ENCODE results near the gene USP8.

DNA sequence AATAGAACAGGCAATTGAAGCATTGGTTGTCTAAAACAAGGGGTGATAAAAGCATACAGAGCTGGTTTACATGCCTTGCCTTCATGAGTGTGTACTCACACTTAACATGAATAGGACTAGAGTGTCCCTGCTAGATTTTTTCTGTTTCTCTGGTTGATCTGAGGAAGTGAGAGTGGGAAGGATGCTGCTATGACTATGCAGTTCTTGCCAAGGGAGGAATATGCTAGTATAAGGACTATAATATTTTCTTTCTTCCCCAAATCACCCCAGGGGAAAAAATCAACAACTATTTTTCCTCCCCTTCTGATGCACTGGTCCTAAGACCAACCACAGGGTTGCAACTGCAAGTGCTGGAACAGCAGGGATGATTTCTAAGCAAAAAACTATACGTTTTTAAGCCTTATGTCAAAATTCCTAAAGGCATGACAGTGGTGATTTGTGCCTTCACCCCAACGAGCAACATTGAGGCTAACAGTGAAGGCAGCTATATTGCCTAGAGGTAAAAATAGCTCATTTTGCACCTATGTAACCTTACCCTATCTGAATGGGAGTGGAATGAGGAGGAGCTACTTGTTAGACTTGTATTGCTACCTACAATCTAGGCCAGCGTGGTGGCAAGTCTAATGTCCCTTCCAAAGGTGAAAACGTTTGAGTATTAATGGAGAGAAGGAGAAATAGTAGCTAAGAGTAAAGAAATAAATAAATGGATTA is 33.5 kb upstream of the USP8 start:
- TF ChIP-seq POLR2AphosphoS5 (IDR thresholded peaks at IDR 0.05) (no peak), POLR2A (IDR thresholded peaks at IDR 0.05) (no peak)
